Measurements from ENCODE around the gene PRKAR1B.

Gene PRKAR1B

DNA sequence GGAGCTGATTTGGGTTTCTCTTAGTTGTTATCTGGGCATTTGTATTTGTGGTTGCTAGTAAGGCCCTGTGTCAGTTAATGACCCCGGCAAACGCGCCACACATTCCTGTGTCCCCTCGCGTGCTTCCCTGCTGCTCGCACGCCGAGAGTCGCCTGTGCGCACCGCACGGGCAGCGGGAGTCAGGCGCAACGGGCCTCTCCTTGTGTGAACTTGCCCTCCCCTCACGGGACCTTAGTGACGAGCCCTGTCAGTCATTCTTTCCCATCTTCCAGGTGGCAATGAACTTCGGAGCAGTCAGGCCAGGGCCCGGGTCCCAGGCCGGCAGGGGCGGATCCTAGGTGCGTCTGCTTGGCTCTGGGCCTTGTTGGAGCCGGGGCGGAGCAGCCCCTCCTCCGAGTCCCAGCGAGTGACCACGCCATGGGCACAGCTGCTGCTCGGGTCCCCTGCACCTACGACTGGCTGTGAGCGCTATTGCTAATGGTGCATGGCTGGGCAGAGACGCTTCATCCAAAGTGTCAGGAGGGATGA is 12.4 kb upstream of the PRKAR1B start:
- peaks cover 11% of the 10 kb centered on the region for H3K9me3 ChIP-seq (ENCODE audit: control insufficient read depth, insufficient read depth, low read depth, low read length)
- H3K36me3 ChIP-seq (ENCODE audit: control insufficient read depth, insufficient read depth, low read length): peaks cover 52% of the 10 kb centered on the region
- H3K27me3 ChIP-seq (ENCODE audit: control insufficient read depth, insufficient read depth, low read length): no peaks in the 10 kb centered on the region
- H3K4me1 ChIP-seq (ENCODE audit: control insufficient read depth, insufficient read depth, low read length): no peaks in the 10 kb centered on the region
- H3K27ac ChIP-seq (ENCODE audit: low read depth, low read length): no peak overlapping the region
- H3K4me3 ChIP-seq (ENCODE audit: low read depth, low read length): no peak overlapping the region
- H3K9ac ChIP-seq (ENCODE audit: low read length): no peak overlapping the region

DNA sequence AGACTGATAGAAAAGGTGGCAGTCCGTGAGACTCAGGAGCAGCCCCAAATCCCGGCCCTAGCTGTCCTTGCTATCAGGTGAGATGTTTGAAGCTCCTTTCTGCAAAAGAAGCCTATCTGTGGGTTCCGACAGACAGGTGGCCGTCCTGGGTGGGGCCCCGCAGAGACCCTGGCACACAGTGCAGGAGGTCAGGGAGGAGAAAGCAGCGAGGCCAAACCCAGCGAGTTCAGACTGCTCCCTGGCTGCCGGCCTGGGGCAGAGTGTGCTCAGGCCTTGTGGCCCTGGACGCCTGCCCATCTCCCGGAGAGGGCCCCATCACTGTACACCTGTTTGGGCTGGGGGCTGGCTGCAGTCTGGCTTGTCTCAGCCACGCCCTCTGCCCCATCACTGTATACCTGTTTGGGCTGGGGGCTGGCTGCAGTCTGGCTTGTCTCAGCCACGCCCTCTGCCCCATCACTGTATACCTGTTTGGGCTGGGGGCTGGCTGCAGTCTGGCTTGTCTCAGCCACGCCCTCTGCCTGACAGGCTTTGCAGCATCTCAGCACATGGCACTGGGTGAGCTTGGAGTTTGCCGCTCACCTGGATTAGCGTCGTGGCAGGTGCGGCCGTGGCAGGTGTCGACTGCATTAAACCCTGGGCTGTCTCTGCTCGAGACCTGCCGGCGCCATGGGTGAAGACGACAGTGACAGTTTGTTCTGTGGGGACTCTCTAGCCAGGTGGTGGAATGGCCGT is 11.8 kb upstream of the PRKAR1B start:
- H3K27me3 ChIP-seq (ENCODE audit: control insufficient read depth, insufficient read depth, low read length): no peaks in the 10 kb centered on the region
- no peaks in the 10 kb centered on the region for H3K4me1 ChIP-seq (ENCODE audit: control insufficient read depth, insufficient read depth, low read length)
- no peak overlapping the region for H3K27ac ChIP-seq (ENCODE audit: low read depth, low read length)
- no peak overlapping the region for H3K9ac ChIP-seq (ENCODE audit: low read length)
- H3K9me3 ChIP-seq (ENCODE audit: control insufficient read depth, insufficient read depth, low read depth, low read length): peaks cover 17% of the 10 kb centered on the region
- no peak overlapping the region for H3K4me3 ChIP-seq (ENCODE audit: low read depth, low read length)
- peaks cover 58% of the 10 kb centered on the region for H3K36me3 ChIP-seq (ENCODE audit: control insufficient read depth, insufficient read depth, low read length)

GRCh38 chr7:738241-738640 is 11.2 kb upstream of the PRKAR1B start:
- no peak overlapping the region for H3K4me3 ChIP-seq (ENCODE audit: low read depth, low read length)
- peaks cover 17% of the 10 kb centered on the region for H3K9me3 ChIP-seq (ENCODE audit: control insufficient read depth, insufficient read depth, low read depth, low read length)
- H3K9ac ChIP-seq (ENCODE audit: low read length): no peak overlapping the region
- peaks cover 56% of the 10 kb centered on the region for H3K36me3 ChIP-seq (ENCODE audit: control insufficient read depth, insufficient read depth, low read length)
- no peaks in the 10 kb centered on the region for H3K4me1 ChIP-seq (ENCODE audit: control insufficient read depth, insufficient read depth, low read length)
- H3K27me3 ChIP-seq (ENCODE audit: control insufficient read depth, insufficient read depth, low read length): no peaks in the 10 kb centered on the region
- no peak overlapping the region for H3K27ac ChIP-seq (ENCODE audit: low read depth, low read length)

GRCh38 chr7:734808-735207 is 7.7 kb upstream of the PRKAR1B start:
- Histone ChIP-seq H3K36me3 (ENCODE audit: control insufficient read depth, insufficient read depth, low read length) (peaks cover 51% of the 10 kb centered on the region), H3K9ac (ENCODE audit: low read length) (no peak overlapping the region)

DNA sequence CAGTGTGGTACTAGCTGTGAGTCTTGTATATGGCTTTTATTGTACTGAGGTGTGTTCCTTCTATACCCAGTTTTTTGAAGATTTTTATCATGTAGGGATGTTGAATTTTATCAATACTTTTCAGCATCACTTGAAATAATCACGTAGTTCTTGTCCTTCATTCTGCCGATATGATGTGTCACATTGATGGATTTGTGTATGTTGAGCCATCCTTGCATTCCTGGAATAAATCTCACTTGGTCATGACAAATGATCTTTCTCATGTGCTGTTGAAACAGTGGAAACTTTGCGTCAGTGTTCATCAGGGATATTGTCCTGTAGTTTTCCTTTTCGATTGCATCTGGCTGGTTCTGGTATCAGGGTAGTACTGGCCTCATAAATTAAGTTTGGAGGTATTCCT is 7.1 kb upstream of the PRKAR1B start:
- Histone ChIP-seq H3K9ac (ENCODE audit: low read length) (no peak overlapping the region), H3K36me3 (ENCODE audit: control insufficient read depth, insufficient read depth, low read length) (peaks cover 52% of the 10 kb centered on the region), H3K4me1 (ENCODE audit: control insufficient read depth, insufficient read depth, low read length) (peaks cover 5% of the 10 kb centered on the region), H3K27ac (ENCODE audit: low read depth, low read length) (no peak overlapping the region), H3K27me3 (ENCODE audit: control insufficient read depth, insufficient read depth, low read length) (no peaks in the 10 kb centered on the region), H3K9me3 (ENCODE audit: control insufficient read depth, insufficient read depth, low read depth, low read length) (peaks cover 17% of the 10 kb centered on the region), H3K4me3 (ENCODE audit: low read depth, low read length) (no peak overlapping the region)

More at GRCh38 chr7:734808-735207, 7.7 kb upstream of the PRKAR1B start:
- no peak overlapping the region for H3K27ac ChIP-seq (ENCODE audit: low read depth, low read length)
- H3K4me3 ChIP-seq (ENCODE audit: low read depth, low read length): no peak overlapping the region
- H3K27me3 ChIP-seq (ENCODE audit: control insufficient read depth, insufficient read depth, low read length): no peaks in the 10 kb centered on the region
- H3K4me1 ChIP-seq (ENCODE audit: control insufficient read depth, insufficient read depth, low read length): peaks cover 5% of the 10 kb centered on the region
- H3K9me3 ChIP-seq (ENCODE audit: control insufficient read depth, insufficient read depth, low read depth, low read length): peaks cover 17% of the 10 kb centered on the region

DNA sequence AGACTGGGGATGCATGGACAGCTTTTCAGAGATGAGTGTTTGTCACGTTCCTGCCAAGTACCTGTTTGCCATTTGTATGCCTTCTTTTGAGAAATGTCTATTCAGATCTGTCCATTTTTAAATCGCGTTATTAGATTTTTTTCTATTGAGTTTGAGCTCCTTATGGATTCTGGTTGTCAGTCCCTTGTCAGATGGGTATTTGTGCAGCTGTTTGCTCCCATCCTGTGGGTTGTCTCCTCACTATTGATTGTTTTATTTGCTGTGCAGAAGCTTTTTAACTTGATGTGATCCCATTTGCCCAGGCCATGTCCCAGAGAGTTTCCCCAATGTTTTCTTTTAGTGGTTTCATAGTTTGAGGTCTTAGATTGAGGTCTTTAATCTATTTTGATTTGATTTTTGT is 5.5 kb upstream of the PRKAR1B start:
- Histone ChIP-seq H3K9ac (ENCODE audit: low read length) (no peak overlapping the region), H3K4me3 (ENCODE audit: low read depth, low read length) (no peak overlapping the region), H3K4me1 (ENCODE audit: control insufficient read depth, insufficient read depth, low read length) (peaks cover 13% of the 10 kb centered on the region), H3K27ac (ENCODE audit: low read depth, low read length) (no peak overlapping the region), H3K27me3 (ENCODE audit: control insufficient read depth, insufficient read depth, low read length) (no peaks in the 10 kb centered on the region), H3K9me3 (ENCODE audit: control insufficient read depth, insufficient read depth, low read depth, low read length) (peaks cover 17% of the 10 kb centered on the region), H3K36me3 (ENCODE audit: control insufficient read depth, insufficient read depth, low read length) (peaks cover 51% of the 10 kb centered on the region)

DNA sequence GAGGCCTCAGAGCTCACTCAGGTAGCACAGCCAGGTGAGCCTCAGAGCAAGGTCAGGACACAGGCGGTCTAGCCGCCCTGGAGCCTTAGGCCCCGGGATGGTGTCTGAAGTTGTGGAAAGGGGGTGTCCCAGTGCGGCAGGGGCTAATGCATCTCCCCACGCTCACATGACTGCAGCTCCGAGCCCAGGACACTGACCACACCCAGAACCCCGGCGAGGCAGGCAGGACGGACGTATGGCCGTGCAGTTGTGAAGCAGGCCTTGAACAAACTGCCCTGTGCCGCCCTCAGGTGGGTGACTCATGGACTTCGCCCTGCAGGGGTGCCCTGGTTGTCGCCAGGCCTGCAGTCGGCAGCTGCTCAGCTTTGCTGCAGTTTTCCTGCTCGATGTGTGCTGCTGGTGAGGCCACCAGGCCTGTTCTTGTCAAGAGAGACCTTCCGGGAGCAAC is 5.0 kb upstream of the PRKAR1B start:
- peaks cover 13% of the 10 kb centered on the region for H3K4me1 ChIP-seq (ENCODE audit: control insufficient read depth, insufficient read depth, low read length)
- no peak overlapping the region for H3K4me3 ChIP-seq (ENCODE audit: low read depth, low read length)
- H3K9ac ChIP-seq (ENCODE audit: low read length): peak overlapping the region; percentile 57
- no peaks in the 10 kb centered on the region for H3K27me3 ChIP-seq (ENCODE audit: control insufficient read depth, insufficient read depth, low read length)
- H3K27ac ChIP-seq (ENCODE audit: low read depth, low read length): peak overlapping the region; percentile 30; the same call in 1 of the 2 replicates
- peaks cover 47% of the 10 kb centered on the region for H3K36me3 ChIP-seq (ENCODE audit: control insufficient read depth, insufficient read depth, low read length)
- peaks cover 17% of the 10 kb centered on the region for H3K9me3 ChIP-seq (ENCODE audit: control insufficient read depth, insufficient read depth, low read depth, low read length)

- Histone ChIP-seq H3K36me3 (ENCODE audit: control insufficient read depth, insufficient read depth, low read length) (peaks cover 47% of the 10 kb centered on the region), H3K9ac (ENCODE audit: low read length) (peak overlapping the region; percentile 57), H3K4me1 (ENCODE audit: control insufficient read depth, insufficient read depth, low read length) (peaks cover 13% of the 10 kb centered on the region), H3K27me3 (ENCODE audit: control insufficient read depth, insufficient read depth, low read length) (no peaks in the 10 kb centered on the region), H3K9me3 (ENCODE audit: control insufficient read depth, insufficient read depth, low read depth, low read length) (peaks cover 17% of the 10 kb centered on the region), H3K4me3 (ENCODE audit: low read depth, low read length) (no peak overlapping the region), H3K27ac (ENCODE audit: low read depth, low read length) (peak overlapping the region; percentile 30; the same call in 1 of the 2 replicates)
Observed at GRCh38 chr7:731440-732085, 4.5 kb upstream of the PRKAR1B start.

DNA sequence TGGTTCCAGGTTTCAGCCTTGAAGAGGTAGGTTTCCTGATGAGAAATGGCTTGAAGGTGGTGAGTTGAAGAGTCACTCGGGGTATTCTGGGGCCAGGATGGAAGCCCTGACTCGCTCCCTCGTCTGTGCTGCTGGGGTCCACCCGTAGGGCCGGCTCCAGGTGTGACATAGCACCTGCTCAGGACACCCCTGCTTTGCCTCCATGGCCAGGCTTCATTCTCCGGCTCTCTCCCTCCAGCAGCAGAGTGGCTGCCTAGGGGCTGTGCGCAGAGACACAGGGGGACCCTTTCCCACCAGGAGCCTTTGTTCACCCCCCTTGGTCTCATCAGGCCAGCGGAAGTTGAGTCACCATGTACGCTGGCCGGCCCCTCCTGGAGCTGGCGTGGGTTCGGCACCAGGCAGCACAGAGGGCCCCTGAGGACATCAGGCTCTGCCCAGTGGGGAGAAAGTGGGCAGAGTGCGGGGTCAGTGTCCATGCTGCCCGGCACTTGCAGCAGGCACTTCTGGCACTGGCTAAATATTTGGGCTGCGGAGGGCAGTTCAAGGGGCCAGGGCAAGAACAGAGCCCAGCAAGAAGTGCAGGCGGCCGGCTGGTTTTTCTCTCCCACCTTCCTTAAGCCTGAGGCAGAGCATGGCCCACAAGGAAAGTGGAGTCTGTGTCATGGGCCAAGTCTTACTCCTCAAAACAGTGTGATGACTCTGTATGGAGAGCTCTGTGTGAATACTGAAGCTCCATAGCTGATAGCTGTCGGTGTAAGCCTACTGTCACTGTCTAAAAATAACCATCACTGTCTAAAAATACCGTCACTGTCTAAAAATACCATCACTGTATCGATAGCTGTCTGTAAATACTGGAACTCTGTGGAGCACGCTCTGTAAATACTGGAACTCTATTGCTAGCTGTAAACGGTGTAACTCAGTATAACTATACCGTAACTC is 3.7 kb upstream of the PRKAR1B start:
- Histone ChIP-seq H3K9me3 (ENCODE audit: control insufficient read depth, insufficient read depth, low read depth, low read length) (peaks cover 19% of the 10 kb centered on the region), H3K27ac (ENCODE audit: low read depth, low read length) (no peak overlapping the region), H3K36me3 (ENCODE audit: control insufficient read depth, insufficient read depth, low read length) (peaks cover 47% of the 10 kb centered on the region), H3K9ac (ENCODE audit: low read length) (no peak overlapping the region), H3K4me1 (ENCODE audit: control insufficient read depth, insufficient read depth, low read length) (peaks cover 13% of the 10 kb centered on the region), H3K4me3 (ENCODE audit: low read depth, low read length) (no peak overlapping the region), H3K27me3 (ENCODE audit: control insufficient read depth, insufficient read depth, low read length) (no peaks in the 10 kb centered on the region)

DNA sequence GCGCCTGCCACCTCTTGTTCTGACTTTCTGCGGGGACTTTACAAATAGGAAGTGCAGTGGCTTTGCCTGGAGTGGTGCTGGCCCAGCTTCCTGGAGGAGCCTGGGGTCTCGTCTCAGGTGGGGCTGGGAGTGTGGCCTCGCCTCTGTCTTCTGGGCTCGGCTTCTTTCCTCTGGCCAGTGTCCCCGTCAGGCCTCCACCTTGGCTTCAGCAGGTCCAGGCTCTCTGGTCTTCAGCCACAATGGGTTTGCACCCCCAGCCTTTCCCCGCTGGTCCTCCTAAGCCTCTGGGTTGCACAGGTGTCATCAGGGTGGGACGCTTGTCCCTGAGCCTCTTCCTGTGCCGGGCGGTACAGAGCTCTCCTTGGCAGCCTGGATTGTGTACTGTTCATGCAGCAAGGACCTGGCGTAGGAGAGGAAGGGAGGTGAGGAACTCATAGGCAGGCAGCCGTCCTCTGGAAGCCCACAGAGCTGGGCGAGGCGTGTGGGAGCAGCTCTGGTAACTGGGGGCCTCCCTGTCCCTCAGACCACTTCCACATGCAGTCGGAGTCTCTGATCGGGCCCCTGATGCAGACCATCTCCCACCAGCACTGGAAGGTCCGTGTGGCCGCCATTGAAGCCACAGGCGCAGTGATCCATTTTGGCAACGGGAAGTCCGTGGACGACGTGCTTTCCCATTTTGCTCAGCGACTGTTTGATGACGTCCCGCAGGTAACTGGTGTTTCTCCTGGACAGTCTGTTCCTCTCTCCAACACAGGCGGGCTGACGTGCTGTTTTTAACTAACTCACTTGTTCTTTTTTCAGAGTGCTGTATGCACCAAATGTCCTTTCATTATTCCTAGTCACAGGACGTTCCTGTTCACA is 2.3 kb upstream of the PRKAR1B start:
- Histone ChIP-seq H3K4me3 (ENCODE audit: low read depth, low read length) (no peak overlapping the region), H3K27me3 (ENCODE audit: control insufficient read depth, insufficient read depth, low read length) (no peaks in the 10 kb centered on the region), H3K27ac (ENCODE audit: low read depth, low read length) (no peak overlapping the region), H3K9ac (ENCODE audit: low read length) (no peak overlapping the region), H3K36me3 (ENCODE audit: control insufficient read depth, insufficient read depth, low read length) (peaks cover 42% of the 10 kb centered on the region), H3K4me1 (ENCODE audit: control insufficient read depth, insufficient read depth, low read length) (peaks cover 13% of the 10 kb centered on the region), H3K9me3 (ENCODE audit: control insufficient read depth, insufficient read depth, low read depth, low read length) (peaks cover 19% of the 10 kb centered on the region)

All from HUES6 (cell line).